ENCODE data around the gene LIM2.

Gene LIM2

DNA sequence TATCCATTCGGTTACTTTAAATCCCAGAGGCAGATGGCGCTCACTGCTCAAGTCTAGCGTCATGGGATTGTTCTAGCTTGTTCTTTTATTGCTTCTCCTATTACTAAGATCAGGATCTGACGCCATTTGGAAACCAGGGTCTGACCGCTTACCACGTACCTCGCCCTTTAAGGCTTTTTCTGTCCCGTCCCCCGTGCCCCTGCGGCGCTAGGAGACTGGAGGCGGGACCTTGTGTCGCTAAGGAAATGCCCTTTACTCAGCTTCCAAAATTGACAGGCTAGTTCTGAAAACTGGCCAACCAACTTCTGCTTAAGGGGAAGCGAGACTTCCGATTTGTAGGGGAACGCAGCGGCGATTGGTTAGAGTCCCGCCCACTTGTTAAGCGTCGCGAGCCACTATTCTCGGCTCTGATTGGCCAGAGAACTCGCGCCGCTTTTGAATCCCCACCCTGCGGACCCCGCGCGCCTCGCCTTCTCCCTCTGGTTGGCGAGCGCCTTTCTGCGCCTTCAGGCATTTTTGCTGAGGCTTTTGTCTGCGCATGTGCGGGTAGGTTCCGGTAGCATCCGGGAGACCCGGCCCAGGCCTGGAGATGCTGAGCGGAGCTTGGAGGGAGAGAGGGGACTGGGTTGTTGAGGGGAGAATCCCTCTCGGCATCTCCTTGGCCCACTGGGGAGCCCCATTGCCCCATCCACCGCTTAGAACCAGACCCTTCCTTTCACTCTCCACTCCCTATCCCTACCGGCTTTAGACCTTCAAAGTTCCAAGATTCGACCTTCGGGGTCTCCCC is 6.5 kb upstream of the LIM2 start:
- peak; percentile 95 for DNase-seq

DNA sequence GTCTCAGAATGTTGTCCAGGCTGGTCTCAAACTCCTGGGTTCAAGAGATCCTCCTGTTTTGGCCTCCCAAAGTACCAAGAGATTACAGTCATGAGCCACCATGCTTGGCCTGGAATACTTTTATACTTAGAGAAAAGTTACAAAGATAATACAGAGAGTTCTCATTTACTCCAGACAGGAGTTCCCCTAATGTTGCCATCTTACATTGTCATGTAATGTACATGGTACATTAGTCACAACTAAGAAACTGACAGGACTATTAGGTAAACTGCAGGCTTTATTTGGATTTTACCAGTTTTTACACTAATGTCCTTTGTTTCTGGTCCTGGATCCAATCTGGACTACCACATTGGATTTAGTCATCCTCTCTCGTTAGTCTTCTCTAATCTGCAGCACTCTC is 4.9 kb upstream of the LIM2 start:
- DNase-seq, result no peak

DNA sequence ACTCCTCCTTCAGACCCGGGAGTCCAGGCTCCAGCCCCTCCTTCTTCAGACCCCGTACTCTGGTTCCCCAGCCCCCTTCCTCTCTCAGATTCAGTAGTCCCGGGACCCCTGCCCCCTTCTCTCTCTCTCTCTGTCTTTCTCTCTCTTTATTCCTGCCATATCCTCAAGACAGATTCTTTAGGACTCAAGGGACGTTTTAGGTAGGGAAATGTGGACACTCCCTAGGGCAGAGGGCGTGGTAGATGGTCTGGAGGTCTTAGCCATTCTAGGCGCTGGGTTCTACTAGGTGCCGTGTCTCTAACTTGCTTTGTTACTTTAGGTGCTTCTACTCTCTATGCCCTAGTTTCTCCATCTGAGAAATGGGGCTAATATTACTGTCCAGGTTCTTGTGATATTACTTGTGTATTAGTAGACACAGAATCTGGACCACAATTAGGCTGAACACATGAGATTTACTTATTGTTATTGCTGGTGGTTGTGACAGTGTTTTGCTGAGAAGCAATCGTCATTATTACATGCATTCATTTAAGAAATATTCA is 3.4 kb upstream of the LIM2 start:
- DNase-seq, result no peak

DNA sequence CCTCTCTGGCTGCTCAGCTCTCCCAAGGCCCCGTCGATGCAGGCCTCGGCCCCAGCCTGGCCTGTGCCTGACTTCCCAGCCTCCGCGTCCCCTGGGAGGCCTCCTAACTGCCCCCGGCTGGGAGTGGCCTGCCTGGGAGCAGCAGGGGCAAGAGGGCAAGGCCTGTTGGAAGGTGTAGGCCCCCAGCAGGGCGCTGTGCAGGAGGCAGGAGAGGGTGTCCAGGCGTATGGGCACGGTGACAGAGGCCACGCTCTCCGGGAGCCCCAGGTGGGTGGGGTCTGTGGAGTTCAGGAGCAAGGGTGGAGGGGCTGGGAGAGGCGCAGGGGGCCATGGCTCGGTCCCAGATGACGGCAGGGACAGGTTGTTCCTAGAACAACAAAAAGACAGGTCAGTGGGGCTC is 1.4 kb upstream of the LIM2 start:
- no peak for DNase-seq

DNA sequence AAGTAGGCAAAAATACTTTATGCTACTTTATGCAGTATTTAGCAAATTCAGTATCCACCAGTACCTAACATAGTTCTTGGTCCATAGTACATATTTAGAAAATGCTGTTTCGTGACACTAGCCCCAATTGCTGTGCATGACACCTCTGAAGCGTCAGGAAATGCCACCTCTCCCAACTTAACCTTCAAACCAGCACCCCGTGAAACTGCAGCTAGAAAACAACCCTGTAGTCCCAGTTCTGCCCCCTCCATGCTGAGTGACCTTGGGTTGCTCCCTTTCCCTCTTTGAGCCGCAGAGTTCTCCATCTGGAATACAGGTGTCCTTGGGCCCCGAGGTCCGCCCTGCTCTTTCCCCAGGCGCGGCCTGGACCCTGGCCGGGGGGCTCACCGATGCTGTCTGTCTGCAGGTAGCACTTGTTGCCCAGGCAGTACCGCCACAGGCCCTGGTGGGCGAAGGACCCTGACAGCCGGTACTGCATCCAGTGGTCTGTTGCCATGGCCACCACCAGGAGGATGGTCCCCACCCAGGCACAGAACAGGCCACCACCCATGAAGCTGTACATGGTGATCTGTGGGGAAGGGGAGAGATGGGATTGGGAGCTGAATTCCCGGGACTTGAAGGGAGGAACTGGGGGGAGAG is 773 bp downstream of the LIM2 start:
- no peak for DNase-seq

DNA sequence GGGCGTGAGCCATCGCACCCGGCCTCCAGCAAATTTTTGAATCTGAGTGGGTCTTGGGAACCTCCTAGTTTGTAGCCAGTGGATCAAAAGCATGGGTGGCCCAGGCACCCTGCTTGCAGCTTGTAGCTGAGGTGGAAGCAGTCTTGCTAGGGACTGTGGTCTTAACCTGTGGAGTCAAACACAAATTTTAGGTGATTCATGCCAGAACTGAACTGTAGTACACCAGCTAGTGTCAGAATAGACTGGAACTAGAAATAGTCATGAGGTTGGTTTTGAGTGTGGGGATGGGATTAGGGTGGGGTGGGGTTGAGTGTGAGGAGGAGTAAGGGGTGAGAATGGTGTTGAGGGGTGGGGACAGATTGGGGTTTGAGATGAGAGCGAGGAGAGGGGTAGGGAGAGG is 5.8 kb downstream of the LIM2 start:
- no peak for DNase-seq

DNA sequence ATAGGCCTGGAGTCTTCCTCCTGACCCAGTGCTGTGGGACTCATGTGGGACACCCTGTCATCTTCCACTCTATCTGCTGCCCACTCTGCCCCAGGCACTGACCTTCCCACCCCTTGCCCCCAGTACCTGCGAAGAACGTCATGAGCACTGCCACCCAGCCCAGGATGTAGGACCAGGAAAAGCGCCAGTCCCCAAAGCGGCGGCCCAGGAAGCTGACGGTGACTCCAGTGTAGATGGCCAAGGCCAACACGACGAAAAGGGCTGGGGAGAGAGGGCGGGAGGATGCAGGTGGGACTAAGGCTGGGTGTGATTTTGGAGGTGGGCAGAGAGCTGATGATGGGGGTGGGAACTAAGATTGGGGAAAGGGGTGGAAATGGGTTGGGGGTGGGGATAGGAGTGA is 7.4 kb downstream of the LIM2 start:
- DNase-seq, result no peak

DNA sequence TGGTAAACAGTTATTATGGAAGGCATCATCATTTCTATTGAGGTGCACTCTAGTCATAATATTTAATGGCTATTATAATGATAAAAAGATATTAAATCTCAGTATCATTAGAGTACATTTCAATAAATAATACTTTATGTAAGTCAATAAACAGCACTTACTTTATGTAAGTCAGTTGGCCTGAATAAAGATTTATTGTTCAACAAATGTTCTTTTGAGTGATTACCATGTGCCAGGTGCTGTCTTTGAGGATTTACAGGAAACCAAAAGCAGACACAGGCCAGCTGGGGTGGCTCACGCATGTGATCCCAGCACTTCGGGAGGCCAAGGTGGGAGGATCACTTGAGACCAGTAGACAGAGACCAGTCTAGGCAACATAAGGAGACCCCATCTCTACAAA is 10.4 kb downstream of the LIM2 start:
- DNase-seq, result no peak

DNA sequence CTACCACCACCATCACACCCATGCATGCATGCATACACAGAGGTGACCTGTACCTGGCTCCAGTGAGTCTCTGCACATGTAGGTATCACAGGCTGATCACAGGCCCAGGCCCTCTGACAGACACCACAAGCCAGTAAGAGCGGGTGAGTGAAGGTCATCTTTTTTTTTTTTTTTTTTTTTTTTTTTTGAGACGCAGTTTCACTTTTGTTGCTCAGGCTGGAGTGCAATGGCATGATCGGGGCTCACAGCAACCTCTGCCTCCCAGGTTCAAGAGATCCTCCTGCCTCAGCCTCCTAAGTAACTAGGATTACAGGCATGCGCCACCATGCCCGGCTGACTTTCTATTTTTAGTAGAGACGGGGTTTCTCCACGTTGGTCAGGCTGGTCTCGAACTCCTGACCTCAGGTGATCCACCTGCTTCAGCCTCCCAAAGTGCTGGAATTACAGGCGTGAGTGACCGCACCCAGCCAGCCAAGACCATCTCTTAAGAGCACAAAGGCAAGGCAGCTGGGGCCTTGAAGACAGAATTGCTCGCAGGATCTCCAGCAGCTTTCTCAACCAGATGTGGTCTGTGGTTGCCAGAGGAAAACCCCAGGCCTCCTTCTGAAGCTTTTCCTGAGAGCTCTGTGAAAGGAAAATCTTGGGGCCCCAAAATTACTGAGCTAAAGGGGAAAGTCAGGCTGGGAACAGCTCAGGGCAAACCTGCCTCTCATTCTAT is 12.1 kb downstream of the LIM2 start:
- no peak for DNase-seq

DNA sequence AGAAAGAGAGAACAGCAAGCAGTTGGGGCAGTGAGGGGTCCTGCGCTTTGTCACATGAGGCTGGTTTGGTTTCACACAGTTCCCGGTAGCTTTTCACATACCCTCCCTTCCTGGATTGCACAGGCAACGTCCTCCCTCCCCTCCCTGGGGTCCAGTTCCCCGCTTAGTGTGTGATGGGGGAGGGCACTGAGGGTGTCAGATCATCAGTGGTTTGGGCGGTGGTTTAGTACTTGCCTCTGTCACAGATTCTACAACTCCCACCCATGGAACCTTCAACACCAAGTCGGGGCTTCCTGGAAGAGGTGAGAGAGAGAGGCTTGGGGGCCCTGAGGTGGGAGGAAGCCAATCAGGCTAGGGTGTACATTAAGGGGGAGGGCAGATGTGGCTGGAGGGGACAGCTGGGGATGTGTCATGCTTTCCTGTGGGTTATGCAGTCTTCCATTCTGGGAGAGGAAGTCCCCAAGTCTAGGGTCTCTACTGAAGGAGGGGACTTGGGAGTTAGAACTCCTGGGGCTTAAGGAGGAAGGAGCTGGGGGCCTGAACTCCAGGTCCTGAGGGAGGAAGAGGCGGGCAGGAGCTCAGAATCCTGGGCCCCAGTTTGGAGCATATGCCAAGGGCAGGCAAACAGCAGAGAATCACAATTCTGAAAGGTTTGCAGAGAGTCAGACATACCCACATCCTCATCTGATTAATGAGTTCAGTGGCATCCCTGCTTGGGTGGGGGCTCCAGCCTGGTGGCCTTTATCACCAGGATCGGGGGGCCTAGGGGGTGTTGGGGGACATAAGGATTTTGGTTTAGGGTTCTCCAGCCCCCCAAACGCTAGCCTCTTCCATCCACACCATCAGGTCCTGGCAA is 14.9 kb downstream of the LIM2 start, which contains the start of gene NKG7:
Gene NKG7 (minus strand): TSS at position 6 of the 856 bp plus-strand sequence. CDS start 119 bp downstream, outside the sequence.
- no peak for DNase-seq

DNA sequence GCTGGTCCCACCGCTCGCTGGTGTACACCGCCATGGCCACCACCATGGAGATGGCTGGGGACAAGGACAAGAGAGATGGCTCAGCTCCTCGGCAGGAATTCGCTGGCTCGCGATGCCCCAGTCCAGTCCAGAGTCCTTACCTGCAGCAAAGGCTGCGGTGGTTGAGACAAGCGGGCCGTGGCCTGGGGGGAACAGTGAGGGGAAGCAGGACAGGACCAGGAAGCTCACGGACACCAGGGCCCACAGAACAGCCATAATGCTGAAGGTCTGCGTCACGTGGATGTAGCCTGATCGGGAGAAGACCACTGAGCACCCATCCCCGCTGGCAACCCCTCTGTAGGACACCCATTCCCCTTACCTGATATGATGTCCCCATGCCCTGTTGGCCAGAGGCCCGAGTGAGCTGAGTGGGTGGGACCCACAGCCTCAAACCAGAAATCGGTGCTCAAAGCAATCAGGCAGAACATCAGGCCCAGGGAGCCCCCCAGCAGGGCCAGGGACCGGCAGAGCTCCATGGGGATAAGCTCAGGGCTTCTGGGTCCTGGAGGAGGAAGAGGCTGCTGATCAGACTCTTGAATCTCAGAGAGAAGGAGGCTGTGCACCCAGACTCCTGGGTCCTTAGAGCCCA is 15.6 kb downstream of the LIM2 start:
- DNase-seq, result no peak

DNA sequence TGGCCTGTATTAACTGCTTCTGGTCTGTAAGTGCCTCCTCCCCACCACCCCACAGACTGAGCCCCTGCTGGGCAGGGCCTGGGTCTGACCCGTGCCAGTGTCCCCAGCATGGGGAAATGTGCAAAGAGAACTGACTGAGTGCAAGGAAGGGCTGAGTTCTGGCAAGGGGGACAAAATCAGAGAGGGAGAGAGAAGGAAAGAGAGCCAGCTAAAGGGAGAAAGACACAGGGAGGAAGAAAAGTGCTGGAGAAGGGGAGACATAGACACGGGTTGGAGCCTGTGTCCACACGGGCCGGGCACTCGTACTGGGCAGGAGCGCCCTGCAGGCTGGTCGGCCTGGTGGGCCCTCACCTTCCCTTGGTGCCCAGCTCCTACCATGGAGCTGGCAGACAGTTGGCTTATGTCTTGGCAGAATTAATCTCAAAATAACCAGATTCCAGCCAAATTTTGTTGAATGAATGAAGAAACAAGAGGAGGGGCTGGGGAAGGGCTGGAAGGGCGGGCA is 16.5 kb downstream of the LIM2 start:
- DNase-seq, result no peak

DNA sequence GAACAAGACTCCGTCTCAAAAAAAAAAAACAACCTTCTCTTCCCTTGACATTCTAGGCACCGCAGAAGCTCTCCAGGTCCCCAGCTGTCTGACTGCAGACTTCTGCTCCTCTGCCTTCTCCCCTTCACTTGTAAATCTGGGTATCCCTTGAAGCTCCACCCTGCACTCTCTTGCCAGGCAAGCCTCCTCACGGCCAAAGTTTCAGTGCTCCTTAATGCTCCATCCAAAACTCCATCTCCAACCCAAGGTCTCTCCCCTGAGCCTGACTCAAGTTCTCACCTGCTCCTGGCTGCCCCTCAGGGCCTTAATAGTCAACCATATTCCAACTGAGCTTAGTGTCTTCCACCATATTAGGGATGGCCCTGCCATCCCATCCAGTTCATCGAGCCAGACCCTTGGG is 17.5 kb downstream of the LIM2 start:
- no peak for DNase-seq

DNA sequence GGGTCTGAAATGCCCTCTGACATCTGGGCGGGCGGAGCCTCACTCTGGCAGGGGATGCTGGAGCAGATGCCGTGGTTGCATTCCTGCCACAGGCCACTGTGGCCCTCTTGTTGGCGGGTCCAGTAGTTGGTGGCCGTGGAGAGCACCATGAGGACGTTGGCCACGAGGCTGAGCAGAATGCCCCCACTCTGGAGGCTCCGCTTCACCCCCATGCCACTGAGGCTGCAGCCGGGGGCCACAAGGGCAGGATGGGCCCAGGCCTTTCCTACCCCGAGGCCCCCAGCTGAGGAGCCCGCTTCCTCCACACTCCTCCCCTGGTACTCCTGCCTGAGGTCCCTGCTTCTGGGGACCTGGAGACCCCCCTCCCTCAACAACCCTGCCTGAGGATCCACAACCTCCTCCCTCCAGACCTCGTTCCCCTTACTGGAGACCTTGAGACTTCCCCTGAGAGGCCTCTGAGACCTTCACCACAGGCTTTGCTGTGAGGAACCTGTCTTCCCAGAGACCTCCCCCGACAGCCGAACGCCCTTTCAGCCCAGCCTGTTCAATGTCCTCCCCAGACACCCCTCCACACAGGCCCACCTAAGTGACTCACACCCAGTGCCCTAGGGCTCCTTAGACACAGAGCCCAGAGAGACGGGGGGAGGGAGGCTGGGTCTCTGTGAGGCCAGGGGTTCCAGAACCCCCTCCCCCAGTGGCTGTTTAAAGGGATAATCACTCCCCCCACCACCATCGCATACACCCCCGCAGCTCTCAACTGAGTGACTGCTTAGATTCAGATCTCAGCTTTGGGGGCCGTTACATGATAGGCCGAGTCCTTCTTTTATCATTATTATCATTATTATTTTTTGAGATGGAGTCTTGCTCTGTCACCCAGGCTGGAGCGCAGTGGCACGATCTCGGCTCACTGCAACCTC is 19.1 kb downstream of the LIM2 start, which contains the start of gene CLDND2:
Gene CLDND2 (minus strand): TSS at position 638 of the 917 bp plus-strand sequence. CDS start 426 bp downstream, at position 212.
- DNase-seq, result no peak

DNA sequence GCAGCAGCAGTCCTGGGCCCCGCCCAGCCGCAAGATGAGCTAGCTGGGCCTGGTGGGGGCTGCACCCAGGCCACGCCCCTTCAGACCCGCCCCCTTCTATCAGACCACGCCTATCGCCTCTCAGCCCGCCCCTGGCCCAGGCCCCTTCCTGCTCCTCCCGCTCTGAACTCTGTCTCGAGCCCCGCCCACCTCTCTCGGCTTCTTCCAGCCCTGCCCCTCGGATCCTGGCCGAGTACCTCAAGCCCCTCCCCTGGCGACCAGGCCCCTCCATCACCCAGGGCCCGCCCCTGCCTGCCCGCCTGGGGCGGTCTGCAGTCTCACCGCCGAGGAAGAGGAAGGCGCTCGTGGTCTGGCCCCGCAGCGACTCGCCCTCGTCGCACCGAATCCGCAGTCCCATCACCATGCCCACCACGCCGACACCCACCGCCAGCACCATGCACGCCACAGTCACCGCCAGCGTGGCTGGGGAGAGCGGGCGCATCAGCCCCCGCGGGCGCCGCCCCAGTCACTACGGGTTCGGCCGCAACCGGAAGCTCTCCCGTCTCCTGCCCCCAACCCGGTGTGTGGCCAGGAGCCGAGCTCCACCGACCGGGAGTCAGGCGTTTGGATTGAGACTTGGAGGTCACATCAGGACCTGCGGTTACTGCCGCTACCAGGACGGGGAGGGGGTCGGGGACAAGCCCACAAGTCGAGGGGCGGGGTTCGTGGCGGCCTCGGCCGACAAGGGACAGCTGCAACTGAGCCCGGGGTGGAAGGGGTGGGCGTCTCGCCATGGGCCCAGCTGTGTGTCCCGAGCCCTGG is 20.0 kb downstream of the LIM2 start:
- peak; percentile 100 for DNase-seq

DNA sequence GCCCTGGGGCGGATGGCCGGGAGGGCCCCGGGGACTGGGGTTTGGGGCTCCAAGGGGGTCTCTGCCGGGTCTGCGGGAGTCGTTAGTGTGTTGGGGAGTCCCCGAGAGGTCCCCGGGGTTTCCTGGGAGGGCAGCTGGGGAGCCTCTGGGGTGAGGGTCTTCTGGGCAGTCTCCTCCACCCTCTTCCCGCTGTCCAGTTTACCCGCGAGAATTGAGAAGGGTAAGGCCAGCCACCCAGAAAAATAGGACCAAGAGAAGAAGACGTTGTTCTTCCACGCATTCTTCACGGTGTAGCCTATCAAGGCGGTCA is 20.6 kb downstream of the LIM2 start:
- no peak for DNase-seq

DNA sequence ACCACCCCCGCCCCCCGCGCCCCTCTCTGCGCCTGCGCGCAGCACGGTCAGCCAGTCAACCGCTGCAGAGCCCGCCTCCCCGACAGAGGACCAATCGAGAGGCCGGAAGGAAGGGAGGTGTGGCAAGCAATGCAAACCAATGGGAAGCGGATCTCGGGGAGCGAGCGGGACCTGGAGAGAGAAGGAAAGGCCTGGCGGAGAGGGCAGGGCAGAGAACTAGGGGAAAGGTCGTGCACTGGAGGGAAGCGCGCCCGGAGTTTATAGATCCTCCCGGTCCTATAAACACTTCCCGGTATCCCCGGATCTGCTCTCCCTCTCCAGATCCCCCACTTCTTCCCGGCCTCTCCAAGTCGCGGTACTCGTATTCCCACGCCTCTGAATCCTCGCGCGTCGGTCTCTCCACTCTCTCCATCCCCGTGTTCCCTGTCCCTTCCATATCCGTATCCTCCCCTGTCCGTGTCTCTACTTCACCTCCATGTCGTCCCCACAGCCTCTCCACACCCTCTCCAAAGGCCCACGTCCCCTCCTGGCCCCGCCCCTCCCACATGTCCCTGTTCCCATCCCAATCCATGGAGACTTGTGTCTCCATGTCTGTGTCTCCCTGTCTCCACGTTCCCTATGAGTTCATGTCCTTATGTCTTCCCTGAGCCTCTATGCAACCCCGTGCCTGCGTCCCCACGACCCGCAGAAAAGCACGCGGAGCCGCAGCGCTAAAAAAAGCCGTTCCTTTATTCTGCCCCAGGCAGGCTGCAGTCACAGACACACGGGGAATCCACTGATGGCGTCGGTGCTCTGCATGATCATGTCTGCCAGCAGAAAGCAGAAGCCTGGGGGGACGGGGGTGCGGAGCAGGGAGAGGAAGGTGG is 21.2 kb downstream of the LIM2 start:
- peak; percentile 99 for DNase-seq

DNA sequence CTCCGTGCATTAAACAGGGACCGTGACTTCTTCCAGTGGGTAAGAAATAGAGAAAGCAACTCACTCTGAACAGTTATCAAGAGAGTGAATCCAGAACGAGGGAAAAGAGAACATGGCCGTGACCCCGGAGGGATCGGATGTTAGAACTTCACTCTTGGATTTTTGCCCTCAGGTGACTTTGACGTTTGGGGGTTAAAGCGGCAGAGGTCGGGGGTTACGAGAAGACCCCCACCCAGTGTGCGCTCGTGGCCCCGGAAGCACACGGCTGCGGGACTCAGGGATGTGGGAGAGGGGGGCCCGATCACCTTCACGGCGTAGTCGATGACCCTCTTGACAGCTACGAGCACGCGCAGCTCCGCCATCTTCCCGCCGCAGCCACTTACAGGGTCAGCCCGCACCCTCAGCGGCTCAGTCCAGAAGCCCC is 21.8 kb downstream of the LIM2 start, which contains the start of gene ETFB:
Gene ETFB (minus strand): TSS at position 424 of the 424 bp plus-strand sequence. CDS start 62 bp downstream, at position 362.
- no peak for DNase-seq
